ENCODE measurements around the gene GNB1.

GRCh38 chr1:1777950-1778662 is 112.8 kb downstream of the GNB1 start, which contains the start of gene NADK:
- TF ChIP-seq, protein P1, sequence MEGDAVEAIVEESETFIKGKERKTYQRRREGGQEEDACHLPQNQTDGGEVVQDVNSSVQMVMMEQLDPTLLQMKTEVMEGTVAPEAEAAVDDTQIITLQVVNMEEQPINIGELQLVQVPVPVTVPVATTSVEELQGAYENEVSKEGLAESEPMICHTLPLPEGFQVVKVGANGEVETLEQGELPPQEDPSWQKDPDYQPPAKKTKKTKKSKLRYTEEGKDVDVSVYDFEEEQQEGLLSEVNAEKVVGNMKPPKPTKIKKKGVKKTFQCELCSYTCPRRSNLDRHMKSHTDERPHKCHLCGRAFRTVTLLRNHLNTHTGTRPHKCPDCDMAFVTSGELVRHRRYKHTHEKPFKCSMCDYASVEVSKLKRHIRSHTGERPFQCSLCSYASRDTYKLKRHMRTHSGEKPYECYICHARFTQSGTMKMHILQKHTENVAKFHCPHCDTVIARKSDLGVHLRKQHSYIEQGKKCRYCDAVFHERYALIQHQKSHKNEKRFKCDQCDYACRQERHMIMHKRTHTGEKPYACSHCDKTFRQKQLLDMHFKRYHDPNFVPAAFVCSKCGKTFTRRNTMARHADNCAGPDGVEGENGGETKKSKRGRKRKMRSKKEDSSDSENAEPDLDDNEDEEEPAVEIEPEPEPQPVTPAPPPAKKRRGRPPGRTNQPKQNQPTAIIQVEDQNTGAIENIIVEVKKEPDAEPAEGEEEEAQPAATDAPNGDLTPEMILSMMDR (conservative IDR thresholded peaks at IDR 0.05 in 1 of 2, IDR thresholded peaks at IDR 0.05 in 1 of 2; ENCODE audit: low read depth in 1 of 2, low read length in 2 of 2), result no peak
- no peak for TF ChIP-seq EZH2 (IDR thresholded peaks at IDR 0.05; ENCODE audit: low read length, missing control alignments)
